RWPE1 (cell line): ENCODE measurements around the gene GSC.

ENCODE experiments used
- CTCF ChIA-PET: fragments of 350-600 bp; sonication (Branson Sonifier 250); formaldehyde crosslinking; extraction: SDS; loops from one replicate; lab custom pipeline; 2021; lab: Yijun Ruan, JAX
- POLR2A ChIA-PET: fragments of 400-600 bp; formaldehyde crosslinking; extraction: SDS; loops from one replicate; lab custom pipeline; 2020; ENCODE audit warnings: antibody characterized with exemption; ENCODE audit not compliant: low non-redundant PET; lab: Yijun Ruan, JAX
- DNase-seq: peaks from one replicate; pipeline ENCODE4 v3.0.0; 2012; ENCODE audit warnings: low spot score
- H3K27ac ChIP-seq: fragments of 450-650 bp; 2 replicates; pipeline ENCODE4 v1.5.1; 2017
- CTCF ChIP-seq: fragments of 450-650 bp; conservative IDR thresholded peaks from 2 replicates; pipeline ENCODE4 v1.5.1; 2017; ENCODE audit warnings: low read depth, mild to moderate bottlenecking

GSC gene

GRCh38 chr14:94768141-94768520, 1.8 kb downstream of the GSC start:
- ChIA-PET POLR2A (no interaction called here), CTCF (interaction anchor here (0.9 kb wide), 1 partner anchor 238 kb away, joined by 3 read pairs; no protein-coding TSS in a partner anchor)
- H3K27ac ChIP-seq = no peak overlapping the region
- no peak for DNase-seq
- no peak for TF ChIP-seq CTCF

- no peak for TF ChIP-seq CTCF
- POLR2A ChIA-PET = no interaction called here
- CTCF ChIA-PET = interaction anchor here (0.7 to 0.9 kb wide), 2 partner anchors 239 to 364 kb away, joined by 3 read pairs; no protein-coding TSS in a partner anchor
- no peak overlapping the region for H3K27ac ChIP-seq
- DNase-seq = no peak
Observed at GRCh38 chr14:94767321-94767878, 2.5 kb downstream of the GSC start.

GRCh38 chr14:94764573-94764972, 5.3 kb downstream of the GSC start:
- TF ChIP-seq CTCF = no peak
- ChIA-PET CTCF (no interaction called here), POLR2A (no interaction called here)
- no peak overlapping the region for H3K27ac ChIP-seq
- DNase-seq = no peak

- no peak for TF ChIP-seq CTCF
- H3K27ac ChIP-seq = no peak overlapping the region
- DNase-seq = no peak
- ChIA-PET CTCF (interaction anchor here (0.6 to 0.7 kb wide), 3 partner anchors 20 to 764 kb away, joined by 3 to 4 read pairs (median 3); no protein-coding TSS in a partner anchor), POLR2A (no interaction called here)
Observed at GRCh38 chr14:94762431-94762830, 7.5 kb downstream of the GSC start.

- no peak for TF ChIP-seq CTCF
- CTCF ChIA-PET = interaction anchor here (0.5 to 0.7 kb wide), 3 partner anchors 20 to 300 kb away, joined by 3 to 4 read pairs (median 3); no protein-coding TSS in a partner anchor
- DNase-seq = no peak
- POLR2A ChIA-PET = no interaction called here
- no peak overlapping the region for H3K27ac ChIP-seq
Observed at GRCh38 chr14:94761997-94762377, 7.9 kb downstream of the GSC start.

- no peak for TF ChIP-seq CTCF
- DNase-seq = no peak
- CTCF ChIA-PET = interaction anchor here (0.5 kb wide), 1 partner anchor 301 kb away, joined by 4 read pairs; no protein-coding TSS in a partner anchor
- POLR2A ChIA-PET = no interaction called here
- H3K27ac ChIP-seq = no peak overlapping the region
Observed at GRCh38 chr14:94761348-94761996, 8.4 kb downstream of the GSC start.
